HepG2 (cell line): ENCODE measurements around the gene LIMK2. TPM values are rescaled to one million over a fixed set of nuclear protein-coding genes. Genes with fewer than 3 reads are reported as not detected.

Source experiments
- CBX2 ChIP-seq, 2 experiments: fragments of 200-600 bp in 1 of 2; sonication (generic); formaldehyde crosslinking in 1 of 2; IDR thresholded peaks; 2 replicates each; pipeline versions ENCODE4 v1.7.0 to v1.8.1; 2018 to 2022; ENCODE audit warnings: low read depth in 2 of 2, low read length in 1 of 2, mild to moderate bottlenecking in 1 of 2, missing genetic modification reagents in 1 of 2
- FOXK1 ChIP-seq: sonication (generic); formaldehyde crosslinking; IDR thresholded peaks from 2 replicates; pipeline ENCODE4 v1.4.0; 2020; ENCODE audit warnings: low read depth, missing genetic modification reagents, borderline replicate concordance
- LRRFIP1 ChIP-seq: sonication (generic); formaldehyde crosslinking; conservative IDR thresholded peaks from 2 replicates; pipeline ENCODE4 v1.4.0; 2020; ENCODE audit warnings: missing genetic modification reagents
- NR3C1 ChIP-seq: sonication (generic); formaldehyde crosslinking; IDR thresholded peaks from 2 replicates; pipeline ENCODE4 v1.4.0; 2020; ENCODE audit warnings: missing genetic modification reagents
- ONECUT2 ChIP-seq: sonication (generic); formaldehyde crosslinking; IDR thresholded peaks from 2 replicates; pipeline ENCODE4 v1.4.0; 2020; ENCODE audit warnings: missing genetic modification reagents
- POLR2G ChIP-seq: fragments of 200-400 bp; formaldehyde crosslinking; IDR thresholded peaks from 2 replicates; pipeline ENCODE4 v1.6.1; 2018; ENCODE audit warnings: mild to moderate bottlenecking, low read depth, low read length, moderate library complexity
- RFX3 ChIP-seq: IDR thresholded peaks from 2 replicates; pipeline ENCODE4 v1.6.1; 2016; ENCODE audit warnings: missing biosample characterization, missing genetic modification reagents
- SALL1 ChIP-seq: sonication (generic); formaldehyde crosslinking; IDR thresholded peaks from 2 replicates; pipeline ENCODE4 v1.8.0; 2022; ENCODE audit warnings: mild to moderate bottlenecking, missing genetic modification reagents
- SMAD3 ChIP-seq: sonication (generic); formaldehyde crosslinking; IDR thresholded peaks from 2 replicates; pipeline ENCODE4 v1.4.0; 2020; ENCODE audit warnings: missing genetic modification reagents
- ZFP36L1 ChIP-seq: sonication (generic); formaldehyde crosslinking; IDR thresholded peaks from 2 replicates; pipeline ENCODE4 v1.8.0; 2022; ENCODE audit warnings: mild to moderate bottlenecking, missing genetic modification reagents, moderate library complexity
- ZNF280B ChIP-seq: sonication (generic); formaldehyde crosslinking; IDR thresholded peaks from 2 replicates; pipeline ENCODE4 v1.5.0; 2020; ENCODE audit warnings: missing genetic modification reagents, mild to moderate bottlenecking, borderline replicate concordance
- ZNF484 ChIP-seq: sonication (generic); formaldehyde crosslinking; IDR thresholded peaks from 2 replicates; pipeline ENCODE4 v1.5.1; 2020; ENCODE audit warnings: mild to moderate bottlenecking, low read depth, missing genetic modification reagents, borderline replicate concordance
- ZNF761 ChIP-seq: sonication (generic); formaldehyde crosslinking; conservative IDR thresholded peaks from 2 replicates; pipeline ENCODE4 v1.4.0; 2020; ENCODE audit warnings: mild to moderate bottlenecking, missing genetic modification reagents
- ZNF782 ChIP-seq: sonication (generic); formaldehyde crosslinking; IDR thresholded peaks from 2 replicates; pipeline ENCODE4 v1.4.0; 2020; ENCODE audit warnings: missing genetic modification reagents, mild to moderate bottlenecking, borderline replicate concordance
- ZNF790 ChIP-seq: sonication (generic); formaldehyde crosslinking; IDR thresholded peaks from 2 replicates; pipeline ENCODE4 v1.8.0; 2022; ENCODE audit warnings: missing genetic modification reagents, mild to moderate bottlenecking, borderline replicate concordance
- polyA plus RNA-seq, 8 experiments: library from polyadenylated mRNA; depleted of rRNA in 3 of 8; stranded (reverse) in 7 of 8; unstranded in 1 of 8; fragments of >200 nt; fragmentation: Illumina TruSeq in 4 of 8; extraction: Trizol in 4 of 8; gene quantifications; 2 replicates each; pipeline versions ENCODE4 v1.2.1 to v1.2.3, GENCODE V29; 2011 to 2016; ENCODE audit warnings: low read depth in 4 of 8, missing spikeins in 1 of 8, mixed read lengths in 1 of 8; ENCODE audit not compliant: insufficient read depth in 1 of 8
- total RNA-seq, 5 experiments: library from RNA; depleted of rRNA; stranded (reverse); fragments of >200 nt; fragmentation: Illumina TruSeq; extraction: Trizol; gene quantifications; 2 replicates each; pipeline ENCODE4 v1.2.3, GENCODE V29; 2016; ENCODE audit warnings: low read depth in 1 of 5
- TF ChIP-seq, protein P1 (sequence below): sonication (generic); formaldehyde crosslinking; IDR thresholded peaks from 2 replicates; pipeline ENCODE4 v1.4.0; 2020; ENCODE audit warnings: low read depth, missing genetic modification reagents
- TF ChIP-seq, protein P2 (sequence below): sonication (generic); formaldehyde crosslinking; conservative IDR thresholded peaks from 2 replicates; pipeline ENCODE4 v1.4.0; 2020; ENCODE audit warnings: missing genetic modification reagents

The LIMK2 gene
- total and polyA plus RNA-seq, 2 of the 13 experiments (the other 11 are each of a cell fraction or from before 2014, with no cell fraction given) = 20.9 to 29.8 TPM

DNA sequence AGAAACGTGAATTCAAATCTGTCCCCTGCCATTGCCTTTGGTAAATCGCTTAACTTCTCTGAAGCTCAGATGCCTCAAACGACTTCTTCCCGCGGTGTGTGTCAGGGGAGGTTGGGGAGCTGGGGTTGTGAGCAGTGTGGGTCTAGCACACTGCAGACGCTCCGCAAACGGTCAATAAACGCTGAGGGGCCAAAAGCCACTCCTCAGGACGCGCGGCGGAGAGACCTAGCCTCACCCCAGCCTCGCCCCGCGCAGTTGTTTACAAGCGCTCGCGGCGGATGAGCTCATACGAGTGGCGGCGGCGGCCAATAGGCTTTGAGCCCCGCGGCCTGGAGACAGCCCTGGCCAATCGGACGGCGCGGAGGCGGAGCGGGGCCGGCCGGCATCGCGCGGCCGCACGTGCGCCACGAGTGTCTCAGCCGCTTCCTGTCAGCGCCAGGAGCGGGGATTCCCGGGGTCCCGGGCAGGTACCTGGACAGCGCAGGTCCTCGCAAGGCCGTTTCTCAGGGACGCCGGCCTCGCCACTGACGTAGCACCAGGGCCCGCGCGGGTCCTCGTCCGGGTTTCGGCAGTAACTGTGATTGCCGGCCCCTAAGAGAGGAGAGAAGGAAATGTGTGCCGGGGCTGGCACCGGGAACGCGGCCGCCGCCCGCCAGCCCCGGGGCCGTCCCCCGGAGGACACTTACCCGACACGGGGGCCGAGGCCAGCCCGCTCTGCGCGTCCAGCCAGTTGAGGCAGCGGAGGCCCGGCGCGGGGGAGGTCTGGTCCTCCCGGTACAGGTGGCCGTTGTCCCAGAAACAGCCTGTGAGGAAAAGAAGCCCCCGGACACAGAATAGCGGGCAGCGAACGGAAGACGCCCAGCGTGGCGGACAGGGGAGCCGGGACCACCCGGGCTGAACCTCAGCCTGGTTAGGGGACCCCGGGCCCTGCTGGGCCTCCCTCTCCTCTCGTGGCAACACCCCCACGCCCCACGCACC is 78.7 kb downstream of the LIMK2 start (continued):
- TF ChIP-seq LRRFIP1 (CRISPR knock-in tag) (no peak), CBX2 (IDR thresholded peaks at IDR 0.05; ENCODE audit: low read depth, low read length) (no peak), CBX2 (CRISPR knock-in tag; IDR thresholded peaks at IDR 0.05; ENCODE audit: low read depth) (no peak), FOXK1 (CRISPR knock-in tag) (peak; percentile 93; the same call in 1 of the 2 replicates), ZNF280B (peak; percentile 60; the same call in 1 of the 2 replicates), ZNF782 (CRISPR knock-in tag) (no peak), ZNF790 (CRISPR knock-in tag) (no peak), ZNF484 (CRISPR knock-in tag) (no peak), SALL1 (peak; percentile 94), POLR2G (peak; percentile 63), SMAD3 (CRISPR knock-in tag) (peak; percentile 58; the same call in 1 of the 2 replicates), ONECUT2 (no peak), ZFP36L1 (CRISPR knock-in tag) (peak; percentile 96), RFX3 (no peak), ZNF761 (CRISPR knock-in tag) (no peak), NR3C1 (CRISPR knock-in tag) (no peak)
- TF ChIP-seq, protein P1, sequence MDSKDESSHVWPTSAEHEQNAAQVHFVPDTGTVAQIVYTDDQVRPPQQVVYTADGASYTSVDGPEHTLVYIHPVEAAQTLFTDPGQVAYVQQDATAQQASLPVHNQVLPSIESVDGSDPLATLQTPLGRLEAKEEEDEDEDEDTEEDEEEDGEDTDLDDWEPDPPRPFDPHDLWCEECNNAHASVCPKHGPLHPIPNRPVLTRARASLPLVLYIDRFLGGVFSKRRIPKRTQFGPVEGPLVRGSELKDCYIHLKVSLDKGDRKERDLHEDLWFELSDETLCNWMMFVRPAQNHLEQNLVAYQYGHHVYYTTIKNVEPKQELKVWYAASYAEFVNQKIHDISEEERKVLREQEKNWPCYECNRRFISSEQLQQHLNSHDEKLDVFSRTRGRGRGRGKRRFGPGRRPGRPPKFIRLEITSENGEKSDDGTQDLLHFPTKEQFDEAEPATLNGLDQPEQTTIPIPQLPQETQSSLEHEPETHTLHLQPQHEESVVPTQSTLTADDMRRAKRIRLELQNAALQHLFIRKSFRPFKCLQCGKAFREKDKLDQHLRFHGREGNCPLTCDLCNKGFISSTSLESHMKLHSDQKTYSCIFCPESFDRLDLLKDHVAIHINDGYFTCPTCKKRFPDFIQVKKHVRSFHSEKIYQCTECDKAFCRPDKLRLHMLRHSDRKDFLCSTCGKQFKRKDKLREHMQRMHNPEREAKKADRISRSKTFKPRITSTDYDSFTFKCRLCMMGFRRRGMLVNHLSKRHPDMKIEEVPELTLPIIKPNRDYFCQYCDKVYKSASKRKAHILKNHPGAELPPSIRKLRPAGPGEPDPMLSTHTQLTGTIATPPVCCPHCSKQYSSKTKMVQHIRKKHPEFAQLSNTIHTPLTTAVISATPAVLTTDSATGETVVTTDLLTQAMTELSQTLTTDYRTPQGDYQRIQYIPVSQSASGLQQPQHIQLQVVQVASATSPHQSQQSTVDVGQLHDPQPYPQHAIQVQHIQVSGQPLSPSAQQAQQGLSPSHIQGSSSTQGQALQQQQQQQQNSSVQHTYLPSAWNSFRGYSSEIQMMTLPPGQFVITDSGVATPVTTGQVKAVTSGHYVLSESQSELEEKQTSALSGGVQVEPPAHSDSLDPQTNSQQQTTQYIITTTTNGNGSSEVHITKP (CRISPR knock-in tag) = no peak
- TF ChIP-seq, protein P2, sequence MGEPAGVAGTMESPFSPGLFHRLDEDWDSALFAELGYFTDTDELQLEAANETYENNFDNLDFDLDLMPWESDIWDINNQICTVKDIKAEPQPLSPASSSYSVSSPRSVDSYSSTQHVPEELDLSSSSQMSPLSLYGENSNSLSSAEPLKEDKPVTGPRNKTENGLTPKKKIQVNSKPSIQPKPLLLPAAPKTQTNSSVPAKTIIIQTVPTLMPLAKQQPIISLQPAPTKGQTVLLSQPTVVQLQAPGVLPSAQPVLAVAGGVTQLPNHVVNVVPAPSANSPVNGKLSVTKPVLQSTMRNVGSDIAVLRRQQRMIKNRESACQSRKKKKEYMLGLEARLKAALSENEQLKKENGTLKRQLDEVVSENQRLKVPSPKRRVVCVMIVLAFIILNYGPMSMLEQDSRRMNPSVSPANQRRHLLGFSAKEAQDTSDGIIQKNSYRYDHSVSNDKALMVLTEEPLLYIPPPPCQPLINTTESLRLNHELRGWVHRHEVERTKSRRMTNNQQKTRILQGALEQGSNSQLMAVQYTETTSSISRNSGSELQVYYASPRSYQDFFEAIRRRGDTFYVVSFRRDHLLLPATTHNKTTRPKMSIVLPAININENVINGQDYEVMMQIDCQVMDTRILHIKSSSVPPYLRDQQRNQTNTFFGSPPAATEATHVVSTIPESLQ (CRISPR knock-in tag) = no peak
